Neural cell (in vitro differentiated cells): ENCODE measurements around the gene ARL15. TPM values are rescaled to one million over a fixed set of nuclear protein-coding genes. Genes with fewer than 3 reads are reported as not detected.
A peak's percentile ranks its signal among the peaks of the same experiment; 100 is the strongest.

Source experiments
- H2AFZ ChIP-seq: fragments of 200-600, 300-800 bp; sonication (generic), shearing (Covaris generic); 2 replicates; pipeline ENCODE4 v1.6.0; 2014; ENCODE audit warnings: low read depth, mild to moderate bottlenecking, antibody characterized with exemption, low read length, moderate library complexity
- H3F3A ChIP-seq: fragments of 200-600 bp; shearing (Covaris generic); 2 replicates; pipeline ENCODE4 v1.6.1; 2016; ENCODE audit warnings: mild to moderate bottlenecking, moderate library complexity, mixed read lengths, antibody characterized with exemption, low read length; ENCODE audit not compliant: insufficient read depth, poor library complexity, severe bottlenecking
- H3K27ac ChIP-seq: fragments of 200-600, 300-800 bp; sonication (generic), shearing (Covaris generic); 2 replicates; pipeline ENCODE4 v1.5.1; 2014; ENCODE audit warnings: mild to moderate bottlenecking, low read length, moderate library complexity
- H3K27me3 ChIP-seq: fragments of 300-800, 200-600 bp; sonication (generic), shearing (Covaris generic); 2 replicates; pipeline ENCODE4 v1.6.0; 2014; ENCODE audit warnings: mild to moderate bottlenecking, low read depth, low read length, moderate library complexity; ENCODE audit not compliant: insufficient read depth
- H3K36me3 ChIP-seq: fragments of 300-800, 200-600 bp; sonication (generic), shearing (Covaris generic); 2 replicates; pipeline ENCODE4 v1.5.1; 2014; ENCODE audit warnings: mild to moderate bottlenecking, antibody characterized with exemption, low read length, moderate library complexity; ENCODE audit not compliant: insufficient read depth
- H3K4me2 ChIP-seq: fragments of 300-800, 200-600 bp; sonication (generic), shearing (Covaris generic); 2 replicates; pipeline ENCODE4 v1.6.0; 2014; ENCODE audit warnings: mild to moderate bottlenecking, low read length
- H3K4me3 ChIP-seq: fragments of 300-800, 200-600 bp; sonication (generic), shearing (Covaris generic); 2 replicates; pipeline ENCODE4 v1.5.1; 2014; ENCODE audit warnings: mild to moderate bottlenecking, low read length, moderate library complexity
- H3K79me2 ChIP-seq: fragments of 200-600 bp; shearing (Covaris generic); replicated peaks from 2 replicates; pipeline ENCODE4 v1.6.0; 2014; ENCODE audit warnings: mild to moderate bottlenecking, low read length, moderate library complexity; ENCODE audit not compliant: insufficient read depth
- H3K9ac ChIP-seq: fragments of 300-800, 200-600 bp; sonication (generic), shearing (Covaris generic); 2 replicates; pipeline ENCODE4 v1.6.1; 2016; ENCODE audit warnings: mild to moderate bottlenecking, low read length, mixed read lengths
- H3K9me2 ChIP-seq: fragments of 200-600 bp; shearing (Covaris generic); 2 replicates; pipeline ENCODE4 v1.6.1; 2016; ENCODE audit warnings: mild to moderate bottlenecking, low read length, mixed read lengths; ENCODE audit not compliant: insufficient read depth
- H3K9me3 ChIP-seq: fragments of 200-600, 300-800 bp; sonication (generic), shearing (Covaris generic); 2 replicates; pipeline ENCODE4 v1.6.1; 2016; ENCODE audit warnings: mild to moderate bottlenecking, mixed run types, low read length, moderate library complexity, mixed read lengths
- H4K20me1 ChIP-seq: fragments of 200-600 bp; shearing (Covaris generic); 2 replicates; pipeline ENCODE4 v1.6.1; 2016; ENCODE audit warnings: mild to moderate bottlenecking, mixed run types; ENCODE audit not compliant: insufficient read depth
- EP300 ChIP-seq: fragments of 450-650 bp; conservative IDR thresholded peaks from 2 replicates; pipeline ENCODE4 v1.6.1; 2014; ENCODE audit warnings: antibody characterized with exemption, mild to moderate bottlenecking, moderate library complexity; ENCODE audit not compliant: poor library complexity, severe bottlenecking
- EZH2 ChIP-seq: fragments of 200-600, 300-800 bp; shearing (Covaris generic), sonication (generic); IDR thresholded peaks from 2 replicates; pipeline ENCODE4 v1.6.1; 2014; ENCODE audit warnings: antibody characterized with exemption, low read length, borderline replicate concordance, mild to moderate bottlenecking; ENCODE audit not compliant: insufficient read depth, poor library complexity, severe bottlenecking
- MXI1 ChIP-seq: fragments of 450-650 bp; conservative IDR thresholded peaks from 2 replicates; pipeline ENCODE4 v1.6.1; 2014; ENCODE audit warnings: antibody characterized with exemption, mild to moderate bottlenecking; ENCODE audit not compliant: poor library complexity, severe bottlenecking
- POLR2AphosphoS5 ChIP-seq: IDR thresholded peaks from 2 replicates; pipeline ENCODE4 v1.6.1; 2012
- RAD21 ChIP-seq: fragments of 450-650 bp; conservative IDR thresholded peaks from 2 replicates; pipeline ENCODE4 v1.6.1; 2014; ENCODE audit warnings: antibody characterized with exemption, mild to moderate bottlenecking, moderate library complexity
- SMC3 ChIP-seq: fragments of 450-650 bp; conservative IDR thresholded peaks from 2 replicates; pipeline ENCODE4 v1.6.1; 2014; ENCODE audit warnings: antibody characterized with exemption, mild to moderate bottlenecking, moderate library complexity; ENCODE audit not compliant: poor library complexity
- TAF1 ChIP-seq: IDR thresholded peaks from 2 replicates; pipeline ENCODE4 v1.6.1; 2012; ENCODE audit warnings: low read depth
- polyA plus RNA-seq: library from polyadenylated mRNA; depleted of rRNA; stranded (reverse); fragments of >200 nt; gene quantifications from 2 replicates; pipeline ENCODE4 v1.2.3, GENCODE V29; 2014
- TF ChIP-seq, protein P1 (sequence below): IDR thresholded peaks from 2 replicates; pipeline ENCODE4 v1.6.1; 2012; ENCODE audit warnings: borderline replicate concordance
- TF ChIP-seq, protein P2 (sequence below): fragments of 450-650 bp; IDR thresholded peaks from 2 replicates; pipeline ENCODE4 v1.5.1; 2014; ENCODE audit warnings: antibody characterized with exemption, mild to moderate bottlenecking, moderate library complexity; ENCODE audit not compliant: poor library complexity, severe bottlenecking

The ARL15 gene
- polyA plus RNA-seq, 1 donor from 2014 or later = 51.9 TPM

DNA sequence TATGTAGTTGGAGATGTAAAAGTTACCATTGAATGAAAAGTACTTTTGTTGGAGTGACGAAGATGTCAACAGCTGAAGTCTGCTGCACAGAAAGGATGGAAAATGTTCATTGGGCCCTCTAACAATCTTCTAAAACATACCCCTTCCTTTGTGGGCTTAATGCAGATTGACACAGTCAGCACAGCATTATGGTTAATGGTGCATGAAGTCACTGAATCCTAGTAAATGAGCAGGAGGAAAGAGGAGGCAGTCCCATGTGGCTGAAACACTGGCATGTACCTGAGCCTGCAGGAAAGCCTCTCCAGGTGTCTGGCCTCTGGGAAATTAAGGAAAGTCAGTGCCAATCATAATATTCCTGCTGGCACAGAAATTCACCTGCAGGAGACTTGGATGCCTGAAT is 153.8 kb downstream of the ARL15 start:
- no peak for TF ChIP-seq TAF1
- TF ChIP-seq EZH2 = no peak
- no peak for TF ChIP-seq EP300
- no peak for TF ChIP-seq MXI1
- TF ChIP-seq, protein P1, sequence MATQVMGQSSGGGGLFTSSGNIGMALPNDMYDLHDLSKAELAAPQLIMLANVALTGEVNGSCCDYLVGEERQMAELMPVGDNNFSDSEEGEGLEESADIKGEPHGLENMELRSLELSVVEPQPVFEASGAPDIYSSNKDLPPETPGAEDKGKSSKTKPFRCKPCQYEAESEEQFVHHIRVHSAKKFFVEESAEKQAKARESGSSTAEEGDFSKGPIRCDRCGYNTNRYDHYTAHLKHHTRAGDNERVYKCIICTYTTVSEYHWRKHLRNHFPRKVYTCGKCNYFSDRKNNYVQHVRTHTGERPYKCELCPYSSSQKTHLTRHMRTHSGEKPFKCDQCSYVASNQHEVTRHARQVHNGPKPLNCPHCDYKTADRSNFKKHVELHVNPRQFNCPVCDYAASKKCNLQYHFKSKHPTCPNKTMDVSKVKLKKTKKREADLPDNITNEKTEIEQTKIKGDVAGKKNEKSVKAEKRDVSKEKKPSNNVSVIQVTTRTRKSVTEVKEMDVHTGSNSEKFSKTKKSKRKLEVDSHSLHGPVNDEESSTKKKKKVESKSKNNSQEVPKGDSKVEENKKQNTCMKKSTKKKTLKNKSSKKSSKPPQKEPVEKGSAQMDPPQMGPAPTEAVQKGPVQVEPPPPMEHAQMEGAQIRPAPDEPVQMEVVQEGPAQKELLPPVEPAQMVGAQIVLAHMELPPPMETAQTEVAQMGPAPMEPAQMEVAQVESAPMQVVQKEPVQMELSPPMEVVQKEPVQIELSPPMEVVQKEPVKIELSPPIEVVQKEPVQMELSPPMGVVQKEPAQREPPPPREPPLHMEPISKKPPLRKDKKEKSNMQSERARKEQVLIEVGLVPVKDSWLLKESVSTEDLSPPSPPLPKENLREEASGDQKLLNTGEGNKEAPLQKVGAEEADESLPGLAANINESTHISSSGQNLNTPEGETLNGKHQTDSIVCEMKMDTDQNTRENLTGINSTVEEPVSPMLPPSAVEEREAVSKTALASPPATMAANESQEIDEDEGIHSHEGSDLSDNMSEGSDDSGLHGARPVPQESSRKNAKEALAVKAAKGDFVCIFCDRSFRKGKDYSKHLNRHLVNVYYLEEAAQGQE = no peak
- no peaks in the 10 kb centered on the region for H3K27me3 ChIP-seq
- H4K20me1 ChIP-seq = no peaks in the 10 kb centered on the region
- H3K27ac ChIP-seq = peak overlapping the region; percentile 8
- H3K9ac ChIP-seq = no peak overlapping the region
- no peaks in the 10 kb centered on the region for H3K79me2 ChIP-seq
- no peaks in the 10 kb centered on the region for H3K36me3 ChIP-seq
- H3F3A ChIP-seq = no peaks in the 10 kb centered on the region
- H3K9me2 ChIP-seq = no peaks in the 10 kb centered on the region
- H3K4me3 ChIP-seq = no peak overlapping the region
- no peak overlapping the region for H3K4me2 ChIP-seq
- no peak overlapping the region for H2AFZ ChIP-seq
- H3K9me3 ChIP-seq = no peaks in the 10 kb centered on the region

DNA sequence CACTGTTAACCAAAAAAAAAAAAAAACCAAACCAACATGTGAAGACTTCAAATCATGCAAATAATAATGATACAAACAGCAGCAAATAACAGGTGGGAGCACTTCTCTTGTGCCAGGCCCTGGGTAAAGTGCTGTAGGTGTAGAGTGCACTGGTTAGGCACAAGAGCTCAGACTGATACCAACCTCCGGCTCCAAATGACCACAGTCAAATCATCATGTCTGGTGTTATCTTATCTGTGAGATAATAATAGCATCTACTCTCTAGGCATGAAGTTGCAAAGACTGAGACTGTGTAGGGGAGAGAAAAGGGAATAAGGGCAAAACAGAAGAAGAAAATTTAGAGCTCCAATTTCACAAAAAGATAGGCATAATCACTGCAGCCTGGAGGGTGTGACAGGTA is 159.5 kb downstream of the ARL15 start:
- H3K27me3 ChIP-seq = no peaks in the 10 kb centered on the region
- no peaks in the 10 kb centered on the region for H3K9me3 ChIP-seq
- no peaks in the 10 kb centered on the region for H3K79me2 ChIP-seq
- TF ChIP-seq SMC3 (no peak), RAD21 (no peak), EP300 (no peak), TAF1 (no peak), POLR2AphosphoS5 (no peak), MXI1 (no peak), EZH2 (no peak)
- TF ChIP-seq, protein P2, sequence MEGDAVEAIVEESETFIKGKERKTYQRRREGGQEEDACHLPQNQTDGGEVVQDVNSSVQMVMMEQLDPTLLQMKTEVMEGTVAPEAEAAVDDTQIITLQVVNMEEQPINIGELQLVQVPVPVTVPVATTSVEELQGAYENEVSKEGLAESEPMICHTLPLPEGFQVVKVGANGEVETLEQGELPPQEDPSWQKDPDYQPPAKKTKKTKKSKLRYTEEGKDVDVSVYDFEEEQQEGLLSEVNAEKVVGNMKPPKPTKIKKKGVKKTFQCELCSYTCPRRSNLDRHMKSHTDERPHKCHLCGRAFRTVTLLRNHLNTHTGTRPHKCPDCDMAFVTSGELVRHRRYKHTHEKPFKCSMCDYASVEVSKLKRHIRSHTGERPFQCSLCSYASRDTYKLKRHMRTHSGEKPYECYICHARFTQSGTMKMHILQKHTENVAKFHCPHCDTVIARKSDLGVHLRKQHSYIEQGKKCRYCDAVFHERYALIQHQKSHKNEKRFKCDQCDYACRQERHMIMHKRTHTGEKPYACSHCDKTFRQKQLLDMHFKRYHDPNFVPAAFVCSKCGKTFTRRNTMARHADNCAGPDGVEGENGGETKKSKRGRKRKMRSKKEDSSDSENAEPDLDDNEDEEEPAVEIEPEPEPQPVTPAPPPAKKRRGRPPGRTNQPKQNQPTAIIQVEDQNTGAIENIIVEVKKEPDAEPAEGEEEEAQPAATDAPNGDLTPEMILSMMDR = no peak
- TF ChIP-seq, protein P1 = no peak
- no peaks in the 10 kb centered on the region for H3F3A ChIP-seq
- no peak overlapping the region for H3K4me3 ChIP-seq
- no peaks in the 10 kb centered on the region for H3K36me3 ChIP-seq
- H4K20me1 ChIP-seq = no peaks in the 10 kb centered on the region
- no peak overlapping the region for H2AFZ ChIP-seq
- H3K4me2 ChIP-seq = no peak overlapping the region
- no peaks in the 10 kb centered on the region for H3K9me2 ChIP-seq
- H3K9ac ChIP-seq = no peak overlapping the region
- H3K27ac ChIP-seq = no peak overlapping the region
